KBM-7 (cell line): ENCODE measurements around the gene HEMGN.

Experiments used
- DNase-seq: peaks from one replicate; pipeline ENCODE4 v3.0.0-alpha.2; 2015
- in situ Hi-C: fragments of 300-500 bp; cut with MboI; formaldehyde crosslinking; loops from 2 replicates; pipeline ENCODE4 v1.14.3; 2020; ENCODE audit warnings: low sequenced_read_pairs, low pct_unique_long_range_greater_than_20kb, mixed read lengths

Gene HEMGN

DNA sequence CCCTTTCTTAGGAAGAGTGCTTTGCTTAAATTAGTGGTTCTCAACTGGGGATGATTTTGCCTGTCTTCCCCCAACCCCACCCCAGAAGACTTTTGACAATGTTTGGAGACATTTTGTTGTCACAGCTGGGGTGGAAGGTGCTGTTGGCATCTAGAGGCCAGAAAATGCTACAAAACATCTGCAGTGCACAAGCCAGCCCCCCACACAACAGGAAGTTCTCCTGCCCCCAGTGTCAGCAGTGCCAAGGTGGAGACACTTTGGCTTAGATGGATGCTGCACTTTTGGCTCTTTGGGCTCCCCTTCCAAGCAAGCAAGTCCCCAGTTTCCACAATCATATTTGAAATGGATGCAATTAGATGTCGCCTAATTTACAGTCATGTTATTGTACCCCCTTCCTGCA is 2.7 kb downstream of the HEMGN start:
- no peak for DNase-seq
- in situ Hi-C loops: no loop called here

DNA sequence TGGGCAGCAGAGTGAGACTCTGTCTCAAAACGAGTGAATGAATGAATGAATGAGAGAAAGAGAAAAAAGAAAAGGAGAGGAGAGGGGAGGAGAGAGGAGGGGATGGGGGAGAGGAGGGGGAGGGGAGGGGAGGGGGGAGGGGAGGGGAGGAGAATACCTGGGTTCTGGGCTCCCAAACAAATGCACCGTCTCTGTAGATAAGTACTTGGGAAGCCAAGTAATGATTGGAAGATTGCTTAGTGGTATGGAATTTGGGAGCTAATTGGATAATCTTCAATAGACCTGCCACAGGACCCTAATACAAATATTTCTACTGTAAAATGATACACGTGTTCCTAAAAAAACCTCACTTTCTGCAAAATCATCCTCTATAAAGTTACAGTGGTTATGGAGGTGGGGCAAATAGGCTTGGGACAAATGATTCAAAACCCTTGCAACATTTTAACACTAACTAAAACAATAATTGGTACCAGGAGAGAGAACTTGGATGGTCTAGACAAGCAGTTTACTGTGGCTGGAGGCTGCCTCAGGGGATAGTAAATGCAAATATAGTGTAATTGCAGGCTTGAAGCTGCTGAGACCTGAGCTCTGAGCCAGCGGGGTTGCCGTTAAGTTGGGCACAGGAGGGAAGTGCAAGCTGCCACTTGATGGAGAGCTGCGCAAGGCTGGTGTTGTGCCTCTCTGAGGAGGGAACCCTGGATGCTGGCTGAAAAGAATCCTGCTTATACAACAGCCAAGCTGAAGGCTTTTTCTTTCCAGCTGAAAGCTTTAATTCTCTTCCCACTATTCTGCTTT is 3.5 kb downstream of the HEMGN start:
- in situ Hi-C loops: no loop called here
- DNase-seq: no peak

DNA sequence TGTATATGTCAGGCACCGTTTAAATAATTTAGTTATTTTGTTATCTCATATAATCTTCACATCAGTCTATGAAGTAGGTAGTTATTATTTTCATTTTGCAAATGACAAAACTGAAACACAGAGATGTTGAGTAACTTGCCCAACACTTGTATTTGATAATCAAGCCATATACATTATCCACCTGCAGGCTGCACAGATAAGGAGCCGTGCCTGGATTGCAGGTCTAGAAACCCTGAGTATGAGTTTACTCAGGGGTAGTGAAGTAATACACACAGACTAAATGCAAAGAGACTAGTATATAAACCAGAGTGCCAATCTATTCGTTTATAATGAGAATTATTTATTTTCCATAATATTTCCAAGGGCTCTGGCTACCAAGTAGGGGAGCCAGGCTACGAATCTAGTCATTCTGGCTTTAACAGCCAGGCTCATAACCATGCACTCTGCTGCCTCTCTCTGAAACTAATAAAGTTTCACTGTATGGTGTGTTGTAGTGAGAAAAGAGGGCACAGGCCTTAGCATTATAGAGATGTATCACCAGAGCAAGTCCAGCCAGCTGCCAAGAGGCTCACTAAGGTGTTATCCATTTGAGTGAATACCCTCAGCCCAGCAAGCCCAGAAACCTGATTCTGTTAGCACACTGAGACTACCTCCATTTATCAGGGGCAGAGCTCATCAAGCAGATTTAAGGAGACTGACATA is 4.5 kb downstream of the HEMGN start:
- DNase-seq: no peak
- in situ Hi-C loops: no loop called here

DNA sequence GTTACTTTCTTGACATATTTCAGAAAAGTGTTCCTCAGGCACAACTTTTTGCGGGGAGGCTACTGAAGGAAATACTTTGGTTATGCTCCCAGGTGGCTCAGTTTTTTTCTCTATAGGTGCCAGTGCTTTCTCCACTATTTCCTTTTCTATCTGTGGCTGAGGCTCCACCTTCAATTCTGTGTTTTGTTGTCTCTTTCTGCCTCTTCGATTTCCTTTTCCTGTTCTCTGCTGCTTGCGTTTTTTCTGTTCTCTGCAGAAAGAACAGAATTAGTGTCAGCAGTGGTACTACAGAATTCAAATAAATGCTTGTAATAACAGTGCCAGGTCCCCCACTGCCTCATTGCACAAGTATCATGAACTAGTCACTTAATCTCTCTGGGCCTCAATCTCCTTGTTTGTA is 7.0 kb downstream of the HEMGN start:
- in situ Hi-C loops: no loop called here
- no peak for DNase-seq

DNA sequence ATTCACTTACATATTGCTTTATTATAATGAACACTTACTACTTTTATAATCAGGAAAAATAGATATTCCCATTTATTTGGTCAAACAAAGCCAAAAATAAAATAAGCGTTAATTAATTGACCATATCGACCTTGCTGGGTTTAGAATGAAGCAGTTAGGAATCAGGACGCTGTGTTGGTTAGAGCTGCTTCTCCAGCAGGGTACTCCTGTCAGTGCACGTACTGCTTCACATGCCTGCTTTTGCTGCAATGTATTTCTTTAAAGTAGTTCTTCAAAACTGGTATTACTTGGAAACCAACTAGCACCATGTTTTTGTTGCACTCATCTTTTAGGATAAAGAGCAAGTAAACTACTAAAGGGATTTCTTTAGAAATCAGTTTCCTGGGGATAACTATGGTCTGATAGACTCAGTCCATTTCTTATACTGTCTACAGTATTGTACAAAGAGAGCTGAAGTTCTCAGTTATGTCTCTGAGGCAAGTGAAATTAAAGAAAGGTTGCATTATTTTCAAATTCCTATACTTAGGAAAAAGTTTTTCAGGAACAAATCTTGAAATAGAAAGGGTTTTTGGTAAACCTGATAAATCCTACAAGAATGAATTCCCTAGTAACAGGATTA is 8.9 kb downstream of the HEMGN start:
- in situ Hi-C loops: no loop called here
- DNase-seq: no peak

DNA sequence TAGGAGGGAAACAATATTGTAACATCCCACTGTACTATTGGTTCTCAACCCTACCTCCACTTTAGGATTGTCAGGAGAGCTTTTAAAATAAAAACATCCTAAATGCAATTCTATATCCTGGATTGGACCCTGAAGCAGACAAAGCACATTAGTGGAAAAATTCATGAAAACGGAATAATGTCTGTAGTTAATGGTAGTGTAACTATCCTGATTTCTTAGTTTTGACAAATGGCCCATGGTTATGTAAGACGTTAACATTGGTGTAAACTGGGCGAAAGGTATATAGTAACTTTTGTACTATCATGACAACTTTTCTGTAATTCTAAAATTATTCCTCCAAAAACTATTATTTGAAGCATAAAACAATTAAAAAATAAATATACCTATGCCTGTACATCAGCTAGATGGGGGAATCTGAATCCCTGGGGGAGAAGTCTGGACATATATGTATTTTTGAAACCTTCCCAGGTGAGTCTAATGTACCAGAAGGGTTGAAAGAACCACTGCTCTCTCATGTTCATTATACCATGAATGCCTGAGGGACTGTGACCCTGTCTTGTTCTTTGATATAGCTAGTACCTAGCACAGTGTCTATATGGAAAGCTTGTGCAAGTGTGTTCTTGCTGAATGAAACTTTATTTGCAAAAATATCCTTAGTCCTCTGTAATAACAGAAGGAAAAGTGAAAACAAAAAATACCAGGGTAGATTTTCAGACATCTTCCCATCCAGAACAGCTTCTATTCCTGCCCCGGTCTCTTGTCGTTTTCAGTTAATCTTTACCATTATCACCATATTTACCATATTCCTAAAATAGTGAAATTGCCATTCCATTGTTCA is 12.3 kb downstream of the HEMGN start:
- no peak for DNase-seq
- in situ Hi-C loops: no loop called here

DNA sequence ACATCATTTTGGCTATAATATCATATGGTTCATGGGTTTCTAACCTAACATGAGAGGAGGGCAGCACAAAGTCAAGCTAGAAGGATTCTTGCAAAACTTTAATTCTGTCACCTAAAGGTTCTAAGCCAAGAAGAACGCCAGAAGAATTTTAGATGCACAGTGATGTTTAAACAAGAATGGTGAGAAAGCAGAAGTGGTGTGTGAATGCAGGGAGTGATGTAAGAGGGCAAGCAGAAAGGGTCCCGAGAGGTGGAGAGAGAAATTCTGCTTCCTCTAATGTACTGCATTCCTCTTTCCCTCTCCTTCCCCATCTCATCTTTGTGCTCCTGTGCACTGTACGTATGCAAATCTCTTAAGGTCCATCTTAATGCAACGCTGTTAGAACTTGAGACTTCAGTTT is 13.6 kb downstream of the HEMGN start:
- in situ Hi-C loops: no loop called here
- DNase-seq: peak; percentile 78

DNA sequence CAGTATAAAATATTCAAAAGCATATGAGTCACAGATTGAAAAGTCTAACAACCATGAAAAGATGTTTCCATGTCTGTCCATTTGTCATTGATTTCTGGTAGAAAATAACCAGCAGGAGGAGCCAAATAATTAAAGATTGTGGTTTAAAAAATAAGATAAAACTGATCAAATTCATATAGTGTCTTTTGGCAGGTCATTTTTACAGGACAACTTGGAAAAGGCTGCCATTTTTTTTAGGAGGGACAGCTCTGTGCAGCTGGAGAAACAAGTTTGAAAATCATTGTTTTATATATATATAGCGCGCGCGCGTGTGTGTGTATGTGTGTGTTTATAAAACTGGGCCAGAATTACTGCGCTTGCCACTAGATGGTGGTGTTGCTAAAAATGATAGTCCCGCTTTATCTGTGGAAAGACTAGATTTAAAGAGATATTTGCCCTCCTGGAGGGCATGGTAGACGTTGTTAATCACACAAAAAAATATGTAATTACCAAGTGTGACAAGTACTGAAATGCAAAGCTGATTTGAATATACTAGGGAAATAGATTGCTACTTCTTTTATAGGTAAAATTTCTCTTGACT is 14.4 kb downstream of the HEMGN start:
- DNase-seq: peak; percentile 91
- in situ Hi-C loops: no loop called here

DNA sequence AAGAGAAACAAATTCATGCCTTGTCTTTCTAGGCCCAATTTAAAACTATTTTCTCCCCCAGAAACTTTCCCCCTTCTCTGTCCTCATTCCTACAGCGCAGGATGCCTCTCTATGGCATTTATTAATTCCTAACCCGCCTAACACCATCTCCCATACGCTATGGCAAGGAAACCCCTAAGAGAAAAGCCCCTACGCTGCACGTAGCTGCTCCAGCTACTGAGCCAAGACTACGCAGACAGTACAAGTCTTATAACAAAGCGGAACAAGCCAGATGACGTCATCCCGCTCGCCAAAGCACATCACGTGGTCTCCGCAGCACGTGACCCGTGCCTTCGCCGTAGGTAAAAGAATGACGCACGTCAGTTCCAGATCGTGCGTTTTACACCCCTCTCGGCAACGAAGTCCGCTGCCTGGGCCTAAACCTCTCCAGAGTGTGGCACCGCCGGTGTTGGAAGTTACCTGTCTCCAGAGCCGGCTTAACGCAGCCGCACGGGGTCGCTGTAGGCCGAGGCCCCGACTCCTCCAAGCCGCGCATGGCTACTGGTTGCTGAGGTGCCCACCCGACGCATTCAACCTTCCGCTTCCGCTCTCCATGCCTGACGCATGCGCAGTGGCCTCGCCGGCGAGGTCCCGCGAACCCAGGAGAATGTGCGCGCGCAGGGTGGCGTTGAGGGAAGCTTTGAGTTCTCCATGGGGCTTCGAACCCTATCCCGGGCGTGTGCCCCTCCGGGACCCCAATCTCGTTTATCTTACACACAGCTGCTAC is 15.8 kb downstream of the HEMGN start, which contains the start of gene TRMO:
TSS of gene TRMO (minus strand) at position 542 of the 766 bp plus-strand sequence. CDS start at position 535, 7 bp downstream.
- peak; percentile 99 for DNase-seq

DNA sequence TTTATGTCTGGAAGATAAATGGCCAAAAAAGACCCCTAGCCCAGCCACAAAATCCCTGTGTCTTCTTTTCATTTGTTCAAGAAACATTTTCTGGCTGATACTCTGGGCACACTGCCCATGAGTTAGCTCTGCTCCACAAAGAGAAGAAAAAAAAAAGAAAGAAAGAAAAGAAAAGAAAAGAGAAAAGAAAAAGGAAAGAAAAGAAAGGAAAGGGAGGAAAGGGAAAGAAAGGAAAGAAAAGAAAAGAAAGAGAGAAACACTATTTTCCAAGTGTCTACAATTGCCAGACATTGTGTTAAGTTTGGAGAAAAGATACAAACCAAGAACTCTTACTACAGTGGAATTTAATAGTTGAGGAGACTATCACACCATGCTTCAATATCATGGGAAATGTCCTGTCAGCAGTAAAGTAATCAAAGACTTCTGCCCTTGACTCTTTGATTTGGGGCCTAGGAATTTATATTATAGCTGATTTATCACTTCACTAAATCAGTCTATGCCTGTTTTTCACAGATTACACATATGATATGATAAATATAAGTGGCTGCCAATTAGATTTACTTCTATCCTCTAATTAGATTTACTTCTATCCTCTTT is 18.7 kb downstream of the HEMGN start:
- in situ Hi-C loops: no loop called here
- no peak for DNase-seq

More for the DNA sequence above, 15.8 kb downstream of the HEMGN start, which contains the start of gene TRMO:
- in situ Hi-C loops: no loop called here

DNA sequence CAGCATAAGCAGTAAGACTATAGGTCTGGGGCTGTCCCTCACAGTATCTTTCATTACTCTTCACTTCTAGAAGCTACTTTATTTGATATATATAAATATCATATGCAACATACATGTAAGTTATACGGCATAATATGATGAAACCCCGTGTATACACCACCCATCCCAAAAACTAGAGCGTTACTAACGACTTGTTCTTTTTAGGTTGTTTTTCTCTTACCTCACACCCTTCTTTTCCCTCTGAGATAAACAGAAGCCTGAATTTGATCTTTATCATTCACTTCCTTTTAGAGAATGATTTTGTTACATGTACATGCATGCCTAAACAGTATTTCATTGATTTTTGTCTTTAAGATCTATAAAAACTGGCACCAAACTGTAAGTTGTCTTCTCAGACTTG is 19.4 kb downstream of the HEMGN start:
- peak; percentile 52 for DNase-seq
- in situ Hi-C loops: no loop called here

DNA sequence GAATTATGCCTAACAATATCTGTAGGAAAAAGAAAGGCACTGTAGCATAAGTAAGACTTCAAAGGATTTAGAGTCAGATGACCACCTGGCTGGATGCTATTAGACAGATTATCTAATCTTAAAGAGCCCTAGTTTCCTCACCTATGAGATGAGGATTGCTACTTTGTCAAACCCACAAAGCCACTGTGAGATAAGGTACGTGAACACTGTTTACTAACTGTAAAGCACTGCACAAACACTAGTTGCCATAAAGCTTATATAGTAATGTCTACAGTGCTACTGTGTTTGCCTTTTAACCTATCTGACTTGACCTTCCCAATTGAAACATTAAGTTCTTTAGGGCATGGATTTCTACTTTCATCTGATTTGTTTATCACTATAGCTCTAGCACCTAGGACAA is 26.0 kb downstream of the HEMGN start:
- no peak for DNase-seq
- in situ Hi-C loops: no loop called here

DNA sequence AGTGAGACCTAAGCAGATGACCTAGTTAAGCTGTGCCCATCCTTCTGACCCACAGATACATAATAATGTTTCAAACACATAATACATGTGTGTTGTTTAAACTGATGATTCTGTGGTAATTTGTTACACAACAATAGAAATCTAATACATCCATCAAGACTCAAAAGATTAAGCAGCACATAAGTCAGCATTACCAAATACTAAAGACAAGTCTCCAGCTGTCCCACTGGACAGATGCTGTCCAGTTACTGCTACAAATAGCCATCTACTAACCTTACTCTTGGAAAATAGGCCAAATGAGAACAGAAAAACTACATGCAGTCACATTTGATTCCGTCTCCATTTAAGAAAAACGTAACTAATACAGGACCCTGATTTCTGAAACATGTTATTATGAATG is 26.4 kb downstream of the HEMGN start:
- in situ Hi-C loops: no loop called here
- no peak for DNase-seq

DNA sequence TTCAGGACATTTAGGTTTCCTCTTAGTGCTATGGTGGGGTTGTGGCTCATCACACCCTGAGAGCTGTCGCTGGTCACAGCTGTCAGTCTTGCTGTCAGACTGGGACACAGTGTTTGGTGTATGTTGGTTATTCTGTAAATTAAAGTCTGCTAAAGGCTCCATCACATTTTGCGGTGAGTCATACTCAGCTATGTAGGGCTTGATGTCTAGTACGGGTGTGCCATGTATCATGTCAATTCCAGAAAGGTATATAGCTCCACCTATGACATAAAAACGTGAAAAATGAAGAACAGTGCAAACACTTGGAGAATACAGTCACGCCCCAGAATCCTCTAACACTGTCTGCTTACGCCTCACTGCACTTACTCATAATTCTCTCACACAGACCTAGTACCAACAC is 27.6 kb downstream of the HEMGN start:
- in situ Hi-C loops: no loop called here
- DNase-seq: no peak

DNA sequence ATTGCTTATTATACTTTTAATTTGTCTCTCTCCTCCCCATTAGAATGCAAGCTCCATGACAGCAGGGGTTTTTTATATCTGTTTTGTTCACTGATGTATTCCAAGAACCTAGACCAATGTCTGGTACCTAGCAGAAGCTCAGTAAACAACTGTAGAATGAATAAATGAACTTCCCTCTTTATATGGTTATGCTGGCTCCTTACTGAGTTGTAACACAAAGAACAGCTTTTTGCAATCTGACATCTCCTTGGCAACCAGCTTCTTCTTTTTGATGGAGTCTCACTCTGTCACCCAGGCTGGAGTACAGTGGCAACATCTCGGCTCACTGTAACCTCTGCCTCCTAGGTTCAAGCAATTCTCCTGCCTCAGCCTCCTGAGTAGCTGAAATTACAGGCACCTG is 29.3 kb downstream of the HEMGN start:
- DNase-seq: no peak
- in situ Hi-C loops: no loop called here

DNA sequence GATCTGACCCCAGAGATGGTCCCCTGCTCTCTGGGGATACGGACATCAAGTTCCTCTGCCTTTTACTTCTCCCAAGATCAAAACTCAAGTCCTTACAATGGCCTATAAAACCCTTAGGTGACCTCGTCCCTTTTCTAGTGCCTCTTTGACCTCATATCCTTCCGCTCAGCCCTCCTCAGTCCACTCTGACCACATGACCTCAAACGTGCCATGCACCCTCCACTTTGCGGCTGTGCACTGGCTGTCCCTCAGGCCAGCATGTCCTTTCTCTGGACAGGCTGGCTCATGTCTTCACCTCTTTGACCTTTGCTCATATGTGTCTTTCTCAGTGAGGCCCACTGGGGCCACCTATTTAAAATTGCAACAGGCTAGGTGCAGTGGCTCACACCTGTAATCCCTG is 30.3 kb downstream of the HEMGN start:
- DNase-seq: no peak
- in situ Hi-C loops: no loop called here

DNA sequence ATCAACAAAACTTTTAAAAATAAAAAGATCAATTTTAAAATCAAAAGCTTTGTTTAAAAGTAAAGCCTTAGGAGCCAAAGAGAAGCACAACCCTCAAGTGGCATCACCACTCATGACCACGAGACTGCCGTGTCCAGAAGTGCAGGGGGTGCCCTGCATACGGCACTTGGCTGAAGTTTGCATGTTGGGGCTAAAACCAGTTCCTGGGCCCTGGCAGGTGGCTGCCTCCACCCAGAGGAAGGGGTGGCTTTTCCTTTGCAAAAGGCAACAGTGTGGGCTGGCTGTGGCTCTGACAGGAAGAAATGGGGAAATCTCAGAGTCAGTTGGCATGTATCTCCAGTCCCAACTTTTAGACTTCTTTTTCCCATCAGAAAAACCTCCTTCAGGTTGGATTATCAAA is 30.9 kb downstream of the HEMGN start:
- in situ Hi-C loops: no loop called here

DNA sequence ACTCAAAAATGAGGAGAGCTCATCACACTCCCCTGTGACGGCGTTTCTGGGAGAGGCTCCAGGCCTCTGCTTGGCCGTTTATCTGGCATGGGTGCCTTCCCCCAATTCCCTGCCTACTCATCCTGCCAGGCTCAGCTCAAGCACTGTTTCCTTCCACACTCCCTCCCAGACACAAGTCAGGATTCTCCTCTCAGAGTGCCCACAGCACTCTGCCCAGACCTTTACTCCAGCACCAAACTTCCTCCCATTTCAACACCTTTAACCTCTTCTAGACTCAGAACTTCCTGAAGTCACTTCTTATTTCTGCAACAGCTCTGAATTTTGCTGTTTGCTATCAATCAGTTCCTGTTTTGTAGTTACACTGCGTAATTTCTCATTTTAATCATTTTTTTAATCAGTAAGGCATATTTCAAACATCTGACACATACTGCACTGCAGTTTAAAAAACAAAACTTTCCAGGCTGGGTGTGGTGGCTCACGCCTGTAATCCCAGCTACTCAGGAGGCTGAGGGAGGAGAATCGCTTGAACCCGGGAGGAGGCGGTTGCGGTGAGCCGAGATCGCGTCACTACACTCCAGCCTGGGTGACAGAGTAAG is 31.6 kb downstream of the HEMGN start:
- in situ Hi-C loops: no loop called here
- DNase-seq: peak; percentile 74

More for the DNA sequence above, 30.9 kb downstream of the HEMGN start:
- DNase-seq: no peak
